SK-N-SH (cell line): ENCODE results near the gene MILR1. TPM values are rescaled to one million over a fixed set of nuclear protein-coding genes. Genes with fewer than 3 reads are reported as not detected.

Experiments used
- CTCF ChIA-PET: fragments of 300-600, 350-600 bp; formaldehyde crosslinking; extraction: SDS; loops from one replicate; lab custom pipeline; 2021; lab: Yijun Ruan, JAX
- POLR2A ChIA-PET: fragments of 350-600 bp; sonication (Branson Sonifier 250); formaldehyde crosslinking; extraction: SDS; loops from one replicate; lab custom pipeline; 2020; ENCODE audit warnings: antibody characterized with exemption, inconsistent platforms; lab: Yijun Ruan, JAX
- DNase-seq: peaks from one replicate; pipeline ENCODE4 v3.0.0; 2012
- H2AFZ ChIP-seq: fragments of 200-600 bp; sonication (generic); 2 replicates; pipeline ENCODE4 v1.8.1; 2016; ENCODE audit warnings: antibody characterized with exemption, mild to moderate bottlenecking, low read depth
- H3F3A ChIP-seq: fragments of 200-600 bp; sonication (generic); replicated peaks from 2 replicates; pipeline ENCODE3; 2016; ENCODE audit warnings: antibody characterized with exemption, mild to moderate bottlenecking; ENCODE audit not compliant: insufficient read depth
- H3K27ac ChIP-seq, 2 experiments: fragments of 200-500 bp in 1 of 2; fragments of 200-600 bp in 1 of 2; sonication (Bioruptor generic) in 1 of 2; sonication (generic), shearing (Covaris generic) in 1 of 2; 2 replicates each; pipeline versions ENCODE4 v1.5.1 to v1.6.1; 2014 to 2016; ENCODE audit warnings: low read depth in 2 of 2, inconsistent platforms in 1 of 2, low read length in 1 of 2, mild to moderate bottlenecking in 1 of 2, mixed read lengths in 1 of 2
- H3K27me3 ChIP-seq: fragments of 200-600 bp; sonication (generic), shearing (Covaris generic); 2 replicates; pipeline ENCODE4 v1.6.1; 2016; ENCODE audit warnings: mixed run types; ENCODE audit not compliant: insufficient read depth
- H3K36me3 ChIP-seq, 2 experiments: fragments of 200-500 bp in 1 of 2; fragments of 200-600 bp in 1 of 2; sonication (Bioruptor generic) in 1 of 2; sonication (generic) in 1 of 2; replicated peaks in 1 of 2; 2 replicates each; pipeline versions ENCODE3 to v1.5.1; 2014 to 2016; ENCODE audit warnings: low read length in 1 of 2, mild to moderate bottlenecking in 1 of 2; ENCODE audit not compliant: insufficient read depth in 2 of 2, control insufficient read depth in 1 of 2
- H3K4me1 ChIP-seq, 2 experiments: fragments of 200-500 bp in 1 of 2; fragments of 200-600 bp in 1 of 2; sonication (Bioruptor generic) in 1 of 2; sonication (generic), shearing (Covaris generic) in 1 of 2; 2 replicates each; pipeline versions ENCODE4 v1.5.1 to v1.6.1; 2014 to 2016; ENCODE audit warnings: low read depth in 1 of 2, low read length in 1 of 2, mixed run types in 1 of 2; ENCODE audit not compliant: insufficient read depth in 2 of 2, control insufficient read depth in 1 of 2
- H3K4me2 ChIP-seq: fragments of 200-600 bp; sonication (generic), shearing (Covaris generic); 2 replicates; pipeline ENCODE4 v1.6.1; 2017; ENCODE audit warnings: mixed run types
- H3K4me3 ChIP-seq, 2 experiments: fragments of 200-500 bp in 1 of 2; fragments of 200-600 bp in 1 of 2; sonication (Bioruptor generic) in 1 of 2; sonication (generic), shearing (Covaris generic) in 1 of 2; 2 replicates each; pipeline versions ENCODE4 v1.5.1 to v1.8.1; 2014 to 2016; ENCODE audit warnings: low read depth in 2 of 2, inconsistent platforms in 1 of 2, low read length in 1 of 2, mild to moderate bottlenecking in 1 of 2, mixed read lengths in 1 of 2, moderate library complexity in 1 of 2
- H3K79me2 ChIP-seq: fragments of 200-600 bp; sonication (generic); 2 replicates; pipeline ENCODE4 v1.8.1; 2017; ENCODE audit warnings: mild to moderate bottlenecking; ENCODE audit not compliant: insufficient read depth
- H3K9ac ChIP-seq: fragments of 200-600 bp; sonication (generic); 2 replicates; pipeline ENCODE4 v1.6.1; 2017; ENCODE audit warnings: mixed run types
- H3K9me2 ChIP-seq: fragments of 200-600 bp; sonication (generic); 2 replicates; pipeline ENCODE4 v1.6.1; 2017; ENCODE audit warnings: mixed run types
- H3K9me3 ChIP-seq: fragments of 200-600 bp; sonication (generic); 2 replicates; pipeline ENCODE4 v1.6.1; 2017; ENCODE audit warnings: mixed run types, mild to moderate bottlenecking, moderate library complexity
- H4K20me1 ChIP-seq: fragments of 200-600 bp; sonication (generic); 2 replicates; pipeline ENCODE4 v1.6.1; 2017; ENCODE audit warnings: mild to moderate bottlenecking, mixed run types; ENCODE audit not compliant: insufficient read depth
- CHD2 ChIP-seq: fragments of 150-350 bp; IDR thresholded peaks from 2 replicates; pipeline ENCODE4 v1.6.1; 2018; ENCODE audit warnings: low read length; ENCODE audit not compliant: partially characterized antibody
- FOSL2 ChIP-seq: IDR thresholded peaks from 2 replicates; pipeline ENCODE4 v1.4.0; 2012; ENCODE audit warnings: low read depth, mild to moderate bottlenecking, moderate library complexity, borderline replicate concordance
- MEF2A ChIP-seq: IDR thresholded peaks from 2 replicates; pipeline ENCODE4 v1.4.0; 2012; ENCODE audit warnings: low read depth, borderline replicate concordance
- MXI1 ChIP-seq: IDR thresholded peaks from 2 replicates; pipeline ENCODE4 v1.6.1; 2012; ENCODE audit warnings: mild to moderate bottlenecking, low read depth, low read length, improper control_type of control experiment
- NRF1 ChIP-seq: IDR thresholded peaks from 2 replicates; pipeline ENCODE4 v1.6.1; 2012; ENCODE audit warnings: low read depth, mild to moderate bottlenecking, low read length
- POLR2AphosphoS5 ChIP-seq: IDR thresholded peaks from 2 replicates; pipeline ENCODE4 v1.6.1; 2012; ENCODE audit warnings: low read depth, low read length
- RAD21 ChIP-seq: IDR thresholded peaks from 2 replicates; pipeline ENCODE4 v1.6.1; 2012; ENCODE audit warnings: mild to moderate bottlenecking, low read length
- RCOR1 ChIP-seq: fragments of 150-350 bp; IDR thresholded peaks from 2 replicates; pipeline ENCODE4 v1.6.1; 2017; ENCODE audit warnings: antibody characterized with exemption, low read length
- REST ChIP-seq: IDR thresholded peaks from 2 replicates; pipeline ENCODE4 v1.6.1; 2012; ENCODE audit warnings: mild to moderate bottlenecking, low read depth, low read length, moderate library complexity
- SMC3 ChIP-seq: IDR thresholded peaks from 2 replicates; pipeline ENCODE4 v1.6.1; 2012; ENCODE audit warnings: low read depth, low read length, improper control_type of control experiment
- TAF1 ChIP-seq: IDR thresholded peaks from 2 replicates; pipeline ENCODE4 v1.6.1; 2012; ENCODE audit warnings: low read depth, mild to moderate bottlenecking, low read length, moderate library complexity, borderline replicate concordance
- TEAD4 ChIP-seq: IDR thresholded peaks from 2 replicates; pipeline ENCODE4 v1.4.0; 2012; ENCODE audit warnings: mild to moderate bottlenecking, borderline replicate concordance; ENCODE audit not compliant: insufficient read depth
- YY1 ChIP-seq: IDR thresholded peaks from 2 replicates; pipeline ENCODE4 v1.4.0; 2012; ENCODE audit warnings: low read depth, mild to moderate bottlenecking
- WGBS: methylation state at CpG from one replicate; pipeline ENCODE4 v1.1.6; 2017; ENCODE audit warnings: low lambda C conversion rate; 5-methylcytosine and 5-hydroxymethylcytosine counted together
- polyA plus RNA-seq, 3 experiments: library from polyadenylated mRNA; depleted of rRNA; stranded (reverse); fragments of >200 nt; gene quantifications; 2 replicates each; pipeline ENCODE4 v1.2.3, GENCODE V29; 2012
- TF ChIP-seq, protein P1 (sequence below): fragments of 150-350 bp; IDR thresholded peaks from 2 replicates; pipeline ENCODE4 v1.6.1; 2016; ENCODE audit warnings: mild to moderate bottlenecking, low read depth, low read length
- TF ChIP-seq, protein P2 (sequence below): fragments of 150-350 bp; IDR thresholded peaks from 2 replicates; pipeline ENCODE4 v1.6.1; 2017; ENCODE audit warnings: antibody characterized with exemption, low read length, low read depth, borderline replicate concordance
- TF ChIP-seq, protein P3 (sequence below): IDR thresholded peaks from 2 replicates; pipeline ENCODE4 v1.4.0; 2012; ENCODE audit warnings: low read depth, borderline replicate concordance

Gene MILR1
- polyA plus RNA-seq, 1 of the 3 experiments (the other 2 are of a cell fraction), result 4.9 TPM

GRCh38 chr17:64401244-64401860 is 47.6 kb upstream of the MILR1 start:
- Histone ChIP-seq H3K4me3 (no peak overlapping the region), H3K9me3 (no peaks in the 10 kb centered on the region), H3K79me2 (no peaks in the 10 kb centered on the region), H4K20me1 (no peaks in the 10 kb centered on the region), H3K9ac (no peak overlapping the region), H3K27ac (no peak overlapping the region), H3K9me2 (no peaks in the 10 kb centered on the region), H3F3A (no peaks in the 10 kb centered on the region), H3K4me1 (no peaks in the 10 kb centered on the region), H3K27me3 (no peaks in the 10 kb centered on the region), H2AFZ (no peak overlapping the region), H3K36me3 (peaks cover 0 to 8% of the 10 kb centered on the region in 2 experiments), H3K4me2 (no peak overlapping the region)
- POLR2A ChIA-PET, result no interaction called here
- no peak for TF ChIP-seq RCOR1
- TF ChIP-seq, protein P1, sequence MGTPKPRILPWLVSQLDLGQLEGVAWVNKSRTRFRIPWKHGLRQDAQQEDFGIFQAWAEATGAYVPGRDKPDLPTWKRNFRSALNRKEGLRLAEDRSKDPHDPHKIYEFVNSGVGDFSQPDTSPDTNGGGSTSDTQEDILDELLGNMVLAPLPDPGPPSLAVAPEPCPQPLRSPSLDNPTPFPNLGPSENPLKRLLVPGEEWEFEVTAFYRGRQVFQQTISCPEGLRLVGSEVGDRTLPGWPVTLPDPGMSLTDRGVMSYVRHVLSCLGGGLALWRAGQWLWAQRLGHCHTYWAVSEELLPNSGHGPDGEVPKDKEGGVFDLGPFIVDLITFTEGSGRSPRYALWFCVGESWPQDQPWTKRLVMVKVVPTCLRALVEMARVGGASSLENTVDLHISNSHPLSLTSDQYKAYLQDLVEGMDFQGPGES, result no peak
- no peak for TF ChIP-seq MEF2A
- TF ChIP-seq, protein P2, sequence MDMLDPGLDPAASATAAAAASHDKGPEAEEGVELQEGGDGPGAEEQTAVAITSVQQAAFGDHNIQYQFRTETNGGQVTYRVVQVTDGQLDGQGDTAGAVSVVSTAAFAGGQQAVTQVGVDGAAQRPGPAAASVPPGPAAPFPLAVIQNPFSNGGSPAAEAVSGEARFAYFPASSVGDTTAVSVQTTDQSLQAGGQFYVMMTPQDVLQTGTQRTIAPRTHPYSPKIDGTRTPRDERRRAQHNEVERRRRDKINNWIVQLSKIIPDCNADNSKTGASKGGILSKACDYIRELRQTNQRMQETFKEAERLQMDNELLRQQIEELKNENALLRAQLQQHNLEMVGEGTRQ, result no peak
- no peak for TF ChIP-seq YY1
- no peak for TF ChIP-seq FOSL2
- TF ChIP-seq CHD2, result no peak
- TF ChIP-seq SMC3, result no peak
- TF ChIP-seq NRF1, result no peak
- no peak for TF ChIP-seq REST
- TF ChIP-seq TEAD4, result no peak
- TF ChIP-seq MXI1, result no peak
- TF ChIP-seq, protein P3, sequence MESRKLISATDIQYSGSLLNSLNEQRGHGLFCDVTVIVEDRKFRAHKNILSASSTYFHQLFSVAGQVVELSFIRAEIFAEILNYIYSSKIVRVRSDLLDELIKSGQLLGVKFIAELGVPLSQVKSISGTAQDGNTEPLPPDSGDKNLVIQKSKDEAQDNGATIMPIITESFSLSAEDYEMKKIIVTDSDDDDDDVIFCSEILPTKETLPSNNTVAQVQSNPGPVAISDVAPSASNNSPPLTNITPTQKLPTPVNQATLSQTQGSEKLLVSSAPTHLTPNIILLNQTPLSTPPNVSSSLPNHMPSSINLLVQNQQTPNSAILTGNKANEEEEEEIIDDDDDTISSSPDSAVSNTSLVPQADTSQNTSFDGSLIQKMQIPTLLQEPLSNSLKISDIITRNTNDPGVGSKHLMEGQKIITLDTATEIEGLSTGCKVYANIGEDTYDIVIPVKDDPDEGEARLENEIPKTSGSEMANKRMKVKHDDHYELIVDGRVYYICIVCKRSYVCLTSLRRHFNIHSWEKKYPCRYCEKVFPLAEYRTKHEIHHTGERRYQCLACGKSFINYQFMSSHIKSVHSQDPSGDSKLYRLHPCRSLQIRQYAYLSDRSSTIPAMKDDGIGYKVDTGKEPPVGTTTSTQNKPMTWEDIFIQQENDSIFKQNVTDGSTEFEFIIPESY, result no peak
- TF ChIP-seq RAD21, result no peak
- no peak for TF ChIP-seq TAF1
- no peak for TF ChIP-seq POLR2AphosphoS5
- 78% methylated on average over 8 of the region's 8 CpGs for WGBS
- CTCF ChIA-PET, result interaction anchor here (1.0 to 2.3 kb wide), 3 partner anchors 17 to 80 kb away, joined by 3 to 14 read pairs (median 8); no protein-coding TSS in a partner anchor
- DNase-seq, result no peak
